GM19372 (cell line): ENCODE data around the gene DMRTA2.
"Not testable (repeated sequence)": the region's sequence is repeated elsewhere in the genome, so short reads cannot be mapped to it uniquely, and the experiment has no call there.

Experiments
- ATAC-seq: cut with Tn5 transposase; IDR thresholded peaks from one replicate; pipeline ENCODE4 v1.9.1; 2021; ENCODE audit warnings: mild to moderate bottlenecking, low read depth, moderate library complexity; ENCODE audit not compliant: unreplicated experiment

The DMRTA2 gene

DNA sequence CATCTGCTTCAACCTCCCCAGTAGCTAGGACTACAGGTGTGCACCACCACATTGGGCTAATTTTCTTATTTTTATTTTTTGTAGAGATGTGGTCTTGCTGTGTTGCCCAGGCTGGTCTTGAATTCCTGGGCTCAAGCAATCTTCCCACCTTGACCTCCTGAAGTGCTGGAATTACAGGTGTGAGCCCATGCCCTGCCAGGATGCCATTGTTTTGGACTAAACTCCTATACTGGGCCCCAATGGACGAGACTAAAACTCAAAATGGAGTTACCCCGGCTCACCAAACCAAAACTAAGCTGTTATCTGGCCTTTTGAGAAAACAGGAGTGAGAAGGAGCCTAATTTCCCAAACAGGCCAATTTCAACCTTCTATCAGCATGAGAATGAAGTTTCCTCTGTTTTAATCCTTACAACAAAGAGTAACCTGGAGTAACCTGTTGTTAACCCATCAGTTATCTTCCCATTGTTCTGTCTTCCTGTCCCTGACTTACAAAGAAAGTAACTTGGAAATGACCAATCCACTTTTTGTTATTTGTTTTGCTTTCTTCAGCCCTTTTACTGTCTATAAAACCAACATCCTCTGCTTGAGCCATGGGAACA, 29.6 kb downstream of the DMRTA2 start:
- ATAC-seq, result no peak

DNA sequence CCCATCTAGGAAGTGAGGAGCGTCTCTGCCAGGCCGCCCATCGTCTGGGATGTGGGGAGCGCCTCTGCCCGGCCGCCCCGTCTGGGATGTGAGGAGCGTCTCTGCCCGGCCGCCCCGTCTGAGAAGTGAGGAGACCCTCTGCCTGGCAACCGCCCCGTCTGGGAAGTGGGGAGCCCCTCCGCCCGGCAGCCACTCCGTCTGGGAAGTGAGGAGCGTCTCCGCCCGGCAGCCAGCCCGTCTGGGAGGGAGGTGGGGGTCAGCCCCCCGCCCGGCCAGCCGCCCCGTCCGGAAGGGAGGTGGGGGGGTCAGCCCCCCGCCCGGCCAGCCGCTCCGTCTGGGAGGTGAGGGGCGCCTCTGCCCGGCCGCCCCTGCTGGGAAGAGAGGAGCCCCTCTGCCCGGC, 41.7 kb downstream of the DMRTA2 start:
- ATAC-seq, result not testable (repeated sequence)

DNA sequence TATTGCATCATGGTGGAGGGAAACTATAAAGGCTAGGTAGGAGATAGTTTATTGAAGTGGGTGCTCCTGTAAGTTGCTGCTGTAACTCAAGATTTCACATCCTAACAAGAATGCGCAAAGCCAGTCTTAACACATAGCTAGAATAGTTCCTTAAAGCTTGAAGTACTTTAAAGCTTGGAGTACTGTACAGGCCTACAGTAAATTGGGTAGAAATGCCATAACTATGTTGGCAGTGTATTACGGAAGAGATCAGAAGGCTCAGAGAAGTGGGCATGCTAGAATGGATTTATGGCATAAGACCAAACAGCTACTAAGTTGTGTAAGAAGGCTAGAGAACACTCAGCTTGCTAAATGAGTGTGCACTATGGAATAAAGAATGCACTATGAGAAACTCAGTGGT, 44.5 kb downstream of the DMRTA2 start:
- ATAC-seq, result no peak

DNA sequence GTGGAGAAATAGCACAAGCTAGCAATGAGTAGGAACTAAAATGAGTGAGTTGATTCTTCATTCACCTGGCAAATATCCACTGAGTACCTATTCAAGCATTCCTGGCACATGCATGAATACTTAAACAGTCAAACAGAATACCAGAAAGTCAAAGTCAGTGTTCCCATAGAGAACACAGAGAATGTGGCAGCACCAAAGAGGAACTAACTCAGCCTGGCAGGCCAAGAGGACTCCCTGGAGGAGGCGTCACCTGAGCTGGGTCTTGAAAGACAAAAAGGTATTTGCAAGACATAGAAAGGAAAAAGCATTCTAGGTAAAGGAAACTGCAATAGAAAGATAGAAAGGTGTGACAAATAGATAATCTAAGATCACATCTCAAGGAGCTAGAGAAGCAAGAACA, 49.7 kb downstream of the DMRTA2 start:
- ATAC-seq, result no peak

DNA sequence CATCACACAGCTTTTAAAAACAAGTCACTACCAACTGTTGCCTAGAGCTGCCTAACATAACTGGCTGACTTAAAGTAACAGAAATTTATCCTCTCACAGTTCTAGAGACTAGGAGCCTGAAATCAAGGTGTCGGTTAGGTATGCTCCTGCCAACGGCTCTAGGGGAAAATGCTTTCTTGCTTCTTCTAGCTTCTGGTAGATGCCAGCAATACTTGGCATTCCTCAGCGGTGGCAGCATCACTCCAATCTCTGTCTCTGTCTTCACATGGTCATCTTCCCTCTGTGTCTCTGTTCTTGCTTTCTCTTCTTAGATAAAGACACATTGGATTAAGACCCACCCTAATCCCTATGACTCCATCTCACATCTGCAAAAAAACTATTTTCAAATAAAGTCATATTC, 51.5 kb downstream of the DMRTA2 start:
- ATAC-seq, result no peak

DNA sequence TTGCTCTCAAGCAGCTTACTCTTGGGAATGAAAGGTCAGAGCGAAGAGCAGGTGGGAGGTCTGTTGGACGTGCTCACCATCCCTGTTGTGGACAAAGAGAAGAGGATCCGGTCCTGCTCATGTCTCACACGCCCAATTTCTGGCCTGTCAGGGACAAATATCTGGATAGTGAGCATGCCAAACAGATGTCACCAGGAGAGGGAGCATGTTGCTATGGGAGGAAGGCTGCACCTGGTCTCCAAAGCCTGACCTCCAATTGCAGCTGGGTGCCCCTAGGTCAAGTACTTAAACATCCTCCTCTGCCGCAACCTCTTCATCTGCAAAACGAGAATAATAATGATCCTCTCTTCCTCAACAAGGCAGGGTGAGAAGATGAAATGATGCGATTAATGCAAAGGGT, 53.4 kb downstream of the DMRTA2 start:
- no peak for ATAC-seq

DNA sequence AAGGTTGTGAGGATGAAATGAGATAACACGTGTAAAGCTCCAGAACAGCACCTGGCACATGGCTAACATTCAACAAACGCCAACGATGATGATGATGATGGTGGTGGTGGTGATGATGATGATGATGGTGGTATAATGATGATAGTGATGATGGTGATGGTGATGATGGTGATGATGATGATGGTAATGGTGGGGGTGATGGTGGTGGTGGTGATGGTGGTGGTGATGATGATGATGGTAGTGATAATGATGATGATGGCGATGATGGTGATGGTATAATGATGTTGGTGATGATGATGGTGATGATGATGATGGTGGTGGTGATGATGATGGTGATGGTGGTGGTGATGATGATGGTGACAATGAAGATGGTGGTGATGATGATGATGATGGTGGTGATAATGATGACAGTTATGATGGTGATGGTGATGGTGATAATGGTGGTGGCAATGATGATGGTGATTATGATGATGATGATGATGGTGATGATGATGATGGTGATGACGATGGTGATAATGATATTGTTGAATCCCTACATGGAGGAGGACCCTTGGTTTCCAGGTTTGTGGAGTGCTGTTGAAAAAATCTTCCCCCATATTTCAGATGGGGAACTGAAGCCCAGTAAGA, 54.1 kb downstream of the DMRTA2 start:
- ATAC-seq, result no peak

DNA sequence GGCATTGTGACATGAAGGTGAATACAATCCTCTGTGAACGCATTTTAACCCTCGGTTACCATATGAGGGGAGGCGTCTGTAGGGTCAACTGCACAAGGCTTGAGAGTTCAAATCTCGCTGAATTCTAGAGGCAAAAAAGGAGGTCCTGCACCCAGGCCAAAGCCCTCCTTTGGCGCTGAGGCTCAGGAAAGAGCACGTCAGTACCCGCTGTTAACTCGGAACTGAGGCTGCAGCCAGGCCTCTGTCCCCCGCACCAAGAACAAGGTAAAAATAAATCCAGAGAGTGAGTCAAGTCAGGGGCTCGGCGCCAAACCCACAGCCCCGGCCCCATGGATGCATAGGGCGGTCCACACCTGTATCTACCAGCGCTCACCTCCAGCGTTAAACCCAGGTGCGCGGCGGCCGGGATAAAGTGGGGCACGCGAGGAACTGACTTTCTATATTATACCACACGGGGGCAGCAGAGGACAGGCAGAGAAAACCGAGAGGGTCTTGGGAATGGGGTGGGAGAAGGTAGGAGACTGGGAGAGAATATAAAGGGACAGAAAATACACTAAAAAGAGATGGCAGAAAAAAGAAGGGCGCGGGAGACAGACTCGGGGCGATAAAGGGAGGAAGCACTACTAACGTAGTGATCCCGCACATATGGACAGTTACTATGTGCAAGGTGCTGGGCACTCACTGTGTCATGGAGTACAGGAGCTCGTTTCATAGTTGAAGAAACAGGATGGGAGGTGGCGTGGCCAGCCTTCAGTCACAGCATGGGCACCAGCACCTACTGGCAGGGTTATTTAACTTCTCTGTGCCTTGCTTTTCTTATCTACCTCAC, 54.9 kb downstream of the DMRTA2 start:
- peak; percentile 68 for ATAC-seq
